GM08714 (cell line): ENCODE data around the gene CLDN7.
A peak's percentile ranks its signal among the peaks of the same experiment; 100 is the strongest.
"Not testable (repeated sequence)": the region's sequence is repeated elsewhere in the genome, so short reads cannot be mapped to it uniquely, and the experiment has no call there.

Experiments
- H3K4me3 ChIP-seq: fragments of 200-500 bp; sonication (Bioruptor generic); 2 replicates; pipeline ENCODE4 v1.5.1; 2014; ENCODE audit warnings: mild to moderate bottlenecking, low read length, inconsistent platforms
- ZNF274 ChIP-seq: IDR thresholded peaks from 2 replicates; pipeline ENCODE4 v1.6.1; 2012; ENCODE audit warnings: mild to moderate bottlenecking, low read depth, low read length

The CLDN7 gene

DNA sequence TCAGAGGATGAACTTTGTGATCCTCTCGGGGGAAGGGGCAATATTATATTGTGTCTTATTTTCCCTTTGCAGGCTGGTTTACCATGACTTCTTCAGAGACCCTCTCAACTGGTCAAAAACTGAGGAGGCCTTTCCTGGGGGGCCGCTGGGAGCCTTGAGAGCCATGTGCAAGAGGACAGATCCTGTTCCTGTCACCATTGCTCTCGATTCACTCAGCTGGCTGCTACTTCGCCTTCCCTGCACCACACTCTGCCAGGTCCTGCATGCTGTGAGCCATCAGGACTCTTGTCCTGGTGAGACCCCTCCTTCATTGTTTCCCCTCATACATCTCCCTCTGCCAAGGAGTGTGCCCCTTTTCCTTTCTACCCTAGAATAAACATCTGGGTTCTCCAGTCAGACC, 7.8 kb downstream of the CLDN7 start:
- no peak overlapping the region for H3K4me3 ChIP-seq

DNA sequence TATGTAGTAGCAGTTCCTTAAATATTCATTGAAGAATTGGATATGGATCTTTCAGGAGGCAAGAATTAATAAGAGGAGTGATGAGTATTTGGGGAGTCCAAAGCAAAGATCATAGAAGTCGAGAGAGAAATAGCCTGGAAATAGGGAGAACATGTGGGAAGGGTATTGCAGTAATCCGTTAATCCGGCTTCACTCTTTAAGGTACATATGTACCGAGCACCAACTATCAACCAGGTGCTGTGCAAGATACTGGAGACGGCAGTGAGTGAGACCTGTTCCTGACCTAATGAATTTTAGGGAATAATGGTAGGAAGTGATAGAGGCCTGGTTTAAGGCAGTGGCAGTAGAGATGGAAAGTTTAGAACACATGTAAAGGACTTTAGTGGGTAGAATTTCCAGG, 9.2 kb downstream of the CLDN7 start:
- no peak for TF ChIP-seq ZNF274
- peak overlapping the region; percentile 74 for H3K4me3 ChIP-seq

More for the DNA sequence above, 7.8 kb downstream of the CLDN7 start:
- TF ChIP-seq ZNF274 = no peak

DNA sequence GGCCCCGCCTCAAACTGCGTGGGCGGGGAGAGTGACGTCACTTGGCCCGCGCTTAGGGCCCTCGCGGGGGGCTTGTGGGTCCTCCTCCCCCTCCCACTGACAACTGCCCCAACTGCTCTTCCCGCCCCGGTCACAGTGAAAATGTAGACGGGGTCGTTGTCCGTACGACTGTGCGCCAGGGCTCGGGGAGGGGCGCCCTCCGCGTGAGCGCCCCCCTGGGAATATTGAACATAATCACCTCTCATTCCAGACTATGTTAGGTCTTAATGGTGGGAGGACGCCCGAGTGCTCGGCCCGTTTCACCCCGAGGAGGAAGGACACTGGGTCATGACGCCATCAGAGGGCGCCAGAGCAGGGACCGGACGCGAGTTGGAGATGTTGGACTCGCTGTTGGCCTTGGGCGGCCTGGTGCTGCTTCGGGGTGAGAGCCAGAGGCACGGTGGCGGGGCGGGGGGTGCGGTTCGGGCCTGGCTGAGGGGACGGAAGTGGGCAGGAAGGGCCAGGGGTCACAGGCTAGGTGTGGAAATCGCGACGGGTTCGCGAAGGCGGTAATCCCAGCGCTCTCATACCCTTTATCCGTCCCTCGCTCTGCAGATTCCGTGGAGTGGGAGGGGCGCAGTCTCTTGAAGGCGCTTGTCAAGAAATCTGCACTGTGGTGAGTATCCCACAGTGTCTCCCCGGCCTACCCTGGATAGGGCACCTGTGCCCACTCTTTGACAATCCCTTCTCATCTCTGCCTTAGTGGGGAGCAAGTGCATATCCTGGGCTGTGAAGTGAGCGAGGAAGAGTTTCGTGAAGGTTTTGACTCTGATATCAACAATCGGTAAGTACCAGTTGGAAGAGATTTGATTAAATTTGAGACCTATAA, 9.9 kb downstream of the CLDN7 start, which contains the start of gene ELP5:
Gene ELP5 (plus strand): TSS at position 40 of the 868 bp plus-strand sequence. CDS start 336 bp downstream, at position 376.
- no peak for TF ChIP-seq ZNF274
- H3K4me3 ChIP-seq = peak within 1 kb of the TSS; percentile 97

DNA sequence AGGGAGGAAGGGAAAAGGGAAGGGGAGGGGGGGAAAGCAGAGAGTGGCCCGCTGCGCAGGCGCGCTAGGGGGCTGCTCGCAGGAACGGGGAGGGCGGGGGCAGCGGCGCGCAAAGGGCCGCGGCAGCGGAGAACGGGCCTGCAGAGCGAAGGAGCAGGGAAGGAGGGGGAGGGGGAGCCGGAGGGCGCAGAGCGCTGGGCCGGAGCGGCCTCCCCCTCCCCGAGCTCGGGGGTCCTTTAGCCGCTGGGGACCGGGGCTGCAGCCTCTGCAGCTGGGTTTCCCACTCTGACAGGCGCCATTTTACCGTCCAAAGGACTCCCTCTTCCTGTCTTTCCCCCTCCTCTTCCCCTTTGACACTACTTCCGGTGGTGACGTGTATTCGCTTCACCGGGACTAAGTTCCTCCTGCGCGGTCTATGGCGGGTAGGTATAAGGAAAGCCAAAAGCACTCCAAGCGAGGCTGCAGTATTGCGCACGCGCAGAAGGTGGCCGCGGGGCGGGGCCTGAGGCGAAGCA, 10.6 kb downstream of the CLDN7 start, which contains the start of gene CTDNEP1:
Gene CTDNEP1 (minus strand): TSS at position 74 of the 515 bp plus-strand sequence. CDS start 438 bp downstream, outside the sequence.
- H3K4me3 ChIP-seq = peak within 1 kb of the TSS; percentile 97
- TF ChIP-seq ZNF274 = no peak

DNA sequence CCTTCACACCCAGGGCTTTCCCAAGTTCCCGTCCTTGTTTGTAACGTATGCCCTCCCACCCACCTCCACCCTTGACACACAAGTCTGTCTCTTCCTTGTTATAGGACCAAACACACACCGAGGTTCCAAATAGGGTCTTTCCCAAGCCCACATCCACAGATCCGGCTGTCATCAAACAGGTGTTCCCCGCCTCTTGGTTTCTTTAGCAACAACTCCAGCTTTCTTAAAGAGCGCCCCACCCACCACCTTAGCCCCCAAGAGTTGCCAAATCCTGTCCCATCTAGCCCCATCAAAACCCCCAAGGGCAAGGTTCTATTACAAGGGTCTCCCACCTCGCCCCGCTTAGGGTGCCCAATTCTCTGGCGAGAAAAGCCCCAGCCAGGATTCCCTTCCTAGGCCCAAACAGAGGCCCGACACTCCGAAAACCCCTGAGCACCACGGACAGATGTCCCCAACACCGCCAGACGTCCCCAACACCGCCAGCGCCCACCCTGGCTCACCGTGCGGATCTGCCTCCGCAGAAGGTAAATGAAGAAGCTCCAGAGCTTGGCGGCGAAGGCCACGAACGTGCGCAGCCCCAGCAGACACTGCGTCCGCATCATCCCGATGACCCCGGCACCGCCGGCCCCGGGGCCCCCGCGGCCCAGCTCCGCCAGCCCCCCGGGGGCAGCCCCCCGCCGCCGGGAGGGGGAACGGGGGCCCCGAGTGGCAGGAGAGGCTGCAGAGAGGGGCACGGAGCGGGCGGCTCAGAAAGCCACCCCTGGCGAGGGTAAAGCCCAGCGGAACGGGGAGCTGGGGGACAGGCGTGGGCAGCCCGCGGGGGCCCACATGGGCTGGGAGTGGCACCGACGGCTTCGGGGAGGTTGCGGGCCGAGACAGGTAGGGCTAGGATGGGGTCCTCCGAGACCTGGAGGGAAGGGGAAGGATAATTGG, 11.3 kb downstream of the CLDN7 start:
- TF ChIP-seq ZNF274 = no peak
- peak overlapping the region; percentile 97 for H3K4me3 ChIP-seq

DNA sequence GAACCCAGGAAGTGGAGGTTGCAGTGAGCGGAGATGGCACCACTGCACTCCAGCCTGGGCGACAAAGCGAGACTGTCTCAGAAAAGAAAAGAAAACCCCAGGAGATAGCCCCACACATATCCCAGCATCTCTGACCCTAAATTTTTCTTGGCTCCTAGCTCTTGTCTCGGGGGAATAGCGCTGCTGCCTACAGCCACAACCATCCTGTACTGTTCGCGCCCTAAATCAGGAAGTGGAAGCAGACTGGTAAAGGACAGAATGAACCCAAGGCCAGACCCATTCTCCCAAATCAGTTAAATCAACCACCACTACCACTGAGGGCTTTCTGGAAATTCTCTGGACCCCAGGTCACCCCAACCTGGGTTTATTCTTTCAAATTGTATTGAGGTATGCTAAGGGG, 12.4 kb downstream of the CLDN7 start:
- peak overlapping the region; percentile 97 for H3K4me3 ChIP-seq
- TF ChIP-seq ZNF274 = no peak

DNA sequence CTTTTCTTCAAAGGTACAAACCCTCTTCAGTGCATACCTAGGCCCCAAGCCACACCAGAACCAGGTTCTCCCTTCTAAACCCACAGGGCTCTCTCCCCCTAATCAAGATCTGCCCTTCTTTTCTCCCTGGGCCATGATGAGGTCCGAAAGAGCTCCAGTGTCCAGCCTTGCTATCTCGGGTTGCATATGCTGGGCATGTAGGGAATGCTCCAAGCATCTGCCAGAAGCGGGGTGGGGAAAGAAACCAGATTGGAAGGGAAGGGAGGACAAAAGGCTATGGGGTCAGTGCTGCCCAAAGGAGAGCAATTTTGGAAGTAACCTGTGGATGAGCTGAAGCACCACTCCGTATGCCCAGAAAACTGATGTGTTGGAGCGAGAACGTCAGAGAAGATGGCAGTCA, 13.1 kb downstream of the CLDN7 start:
- TF ChIP-seq ZNF274 = no peak
- H3K4me3 ChIP-seq = no peak overlapping the region; the same call in 1 of the 2 replicates

DNA sequence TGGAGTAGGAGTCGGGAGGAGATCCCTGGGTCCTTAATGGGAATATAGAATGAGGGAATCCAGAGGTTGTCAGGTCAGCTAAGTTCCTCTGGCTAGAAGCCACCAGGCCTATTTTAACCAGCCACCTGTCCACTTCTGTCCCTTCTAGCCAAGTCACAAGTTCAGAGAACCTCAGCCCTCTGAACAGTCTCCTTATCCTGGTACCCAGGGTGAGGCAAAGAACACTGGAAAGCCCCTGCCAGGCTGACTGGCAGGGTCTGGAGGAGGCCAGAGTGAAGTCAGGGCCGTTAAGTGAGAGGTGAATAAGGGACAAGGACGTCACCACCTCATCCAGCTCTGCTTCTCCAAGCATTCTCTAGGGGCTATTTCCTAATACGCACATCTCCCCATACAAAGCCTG, 13.5 kb downstream of the CLDN7 start:
- no peak overlapping the region for H3K4me3 ChIP-seq
- no peak for TF ChIP-seq ZNF274

DNA sequence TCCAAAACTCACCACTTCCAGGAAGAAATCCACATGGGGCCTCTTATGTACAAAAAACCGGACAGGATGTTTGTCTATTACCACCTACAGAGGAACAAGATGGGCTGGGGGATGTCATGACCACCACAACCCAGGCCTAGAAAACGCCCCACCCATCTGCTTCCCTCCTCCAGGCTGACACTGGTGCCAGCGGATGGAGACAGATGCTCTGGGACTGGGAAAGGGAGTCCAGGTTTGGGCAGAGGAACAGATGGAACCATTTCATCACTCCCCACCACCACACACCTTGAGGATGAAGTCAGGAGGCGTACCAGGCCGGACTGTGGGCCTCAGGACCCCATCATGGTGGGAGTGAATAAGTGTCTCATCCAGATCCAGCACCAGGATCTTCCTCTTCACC, 15.5 kb downstream of the CLDN7 start:
- no peak for TF ChIP-seq ZNF274
- no peak overlapping the region for H3K4me3 ChIP-seq

DNA sequence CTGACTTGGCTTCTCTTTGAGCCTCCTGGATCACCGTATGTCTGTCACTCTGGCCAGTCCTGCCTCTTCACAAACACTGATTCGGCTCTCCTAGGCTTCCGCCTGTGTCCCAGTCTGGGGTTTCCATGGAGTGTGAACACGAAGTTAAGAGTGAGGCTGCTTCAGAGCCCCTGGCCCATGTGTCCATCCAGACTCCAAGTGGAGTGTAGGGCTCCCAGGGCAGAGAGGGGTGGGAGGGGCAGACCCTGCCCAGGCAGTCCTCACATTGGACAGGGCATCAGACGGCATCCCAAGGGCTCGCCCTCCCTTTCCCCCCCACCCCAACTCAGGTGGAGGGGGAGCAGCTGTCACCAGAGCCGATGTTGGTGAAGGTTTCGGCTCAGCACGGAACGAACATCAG, 18.4 kb downstream of the CLDN7 start:
- not testable (repeated sequence) for H3K4me3 ChIP-seq

DNA sequence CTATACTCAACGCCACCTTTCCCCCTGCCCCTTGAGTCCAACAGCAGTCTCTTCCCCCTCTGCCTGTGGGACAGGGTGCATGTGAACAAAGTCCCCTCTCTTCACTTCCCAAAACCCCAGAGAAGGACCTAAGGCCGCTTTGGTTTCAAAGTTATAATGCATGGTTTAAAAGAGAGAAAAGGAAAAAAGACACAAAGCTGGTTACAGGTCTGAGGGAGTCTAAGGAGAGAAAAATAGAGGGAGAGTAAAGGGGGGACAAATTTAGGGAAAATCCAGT, 18.9 kb downstream of the CLDN7 start:
- peak overlapping the region; percentile 89; the same call in 1 of the 2 replicates for H3K4me3 ChIP-seq
- no peak for TF ChIP-seq ZNF274

DNA sequence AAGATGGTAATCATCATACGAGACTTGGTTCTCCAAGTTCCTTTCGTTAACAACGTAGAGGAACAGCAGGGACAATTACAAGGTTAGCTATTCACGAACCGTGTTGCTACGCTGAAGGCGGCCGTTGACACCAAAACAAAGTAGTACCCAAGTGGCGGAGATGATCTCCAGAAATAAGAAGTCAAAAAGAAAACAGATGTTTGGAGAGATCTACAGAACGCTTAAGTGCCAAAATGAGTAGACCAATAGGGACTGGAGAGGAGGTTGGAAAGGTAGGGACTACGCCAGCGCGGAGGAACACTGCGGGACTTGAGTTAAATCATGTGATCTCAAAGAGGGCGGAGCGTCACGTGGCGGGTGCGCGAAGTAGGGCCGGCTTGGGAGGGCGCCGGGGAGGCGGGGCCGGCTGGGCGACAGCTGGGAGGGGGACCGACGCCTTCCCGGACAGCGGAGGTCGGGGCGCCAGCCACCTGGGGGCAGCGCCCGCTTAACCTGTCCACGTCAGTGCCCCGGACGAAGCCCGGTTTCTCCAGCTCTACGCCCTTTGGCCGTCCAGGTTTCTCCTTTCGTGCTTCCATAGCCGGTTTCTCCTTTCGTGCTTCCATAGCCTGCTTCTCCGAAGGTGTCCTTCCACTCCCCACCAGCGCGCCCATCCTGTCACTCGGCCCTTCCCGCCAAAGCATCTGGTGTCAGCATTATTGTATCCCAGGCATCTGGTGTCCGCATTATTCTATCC, 19.4 kb downstream of the CLDN7 start:
- no peak for TF ChIP-seq ZNF274
- peak overlapping the region; percentile 89 for H3K4me3 ChIP-seq

DNA sequence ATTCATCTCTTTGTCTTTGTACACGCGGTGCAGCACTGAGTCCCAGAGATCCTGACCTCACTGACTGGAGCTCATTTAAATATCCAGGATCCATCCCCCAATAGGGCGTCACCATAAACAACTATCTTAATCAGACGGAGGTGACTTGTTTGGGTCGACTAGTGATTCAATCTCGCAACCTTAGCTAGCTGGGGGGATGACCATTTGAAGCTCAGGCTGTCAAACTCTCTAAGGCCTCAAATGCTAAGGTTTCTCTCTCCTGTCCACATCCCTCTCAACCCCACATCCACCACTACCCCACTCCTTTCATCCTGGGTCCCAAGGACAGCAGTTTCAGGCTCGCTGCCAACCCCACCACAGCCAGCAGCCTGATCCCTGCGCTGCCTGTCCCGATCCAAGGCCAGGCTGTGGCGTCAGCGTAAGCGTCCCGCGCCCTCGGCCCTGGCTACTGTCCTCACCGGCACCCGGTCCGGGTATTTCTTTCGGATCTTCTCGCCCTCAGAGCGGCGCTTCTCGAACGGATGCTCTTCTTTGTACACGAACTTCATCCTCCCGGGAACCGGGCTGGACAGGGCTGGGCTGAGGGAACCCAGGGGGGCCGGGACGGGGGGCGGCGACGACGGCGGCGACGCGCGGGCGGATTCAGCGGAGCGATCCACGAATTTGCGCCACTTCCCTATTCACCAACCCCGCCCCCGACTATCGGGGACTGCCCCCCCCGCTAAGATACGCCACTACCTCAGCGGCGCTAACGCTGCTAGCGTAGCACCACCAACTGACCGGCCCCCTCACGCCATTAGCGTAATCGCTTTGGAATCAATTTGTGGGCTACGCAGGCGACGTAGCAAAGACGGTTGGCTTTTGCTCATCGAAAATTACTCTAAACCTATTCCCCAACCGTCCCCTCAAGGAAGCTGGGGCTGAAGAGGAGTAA, 20.2 kb downstream of the CLDN7 start, which contains the start of gene GABARAP:
Gene GABARAP (minus strand): TSS at position 667 of the 934 bp plus-strand sequence. CDS start 119 bp downstream, at position 548.
- no peak for TF ChIP-seq ZNF274

More for the DNA sequence above, 20.2 kb downstream of the CLDN7 start, which contains the start of gene GABARAP:
- peak within 1 kb of the TSS; percentile 89 for H3K4me3 ChIP-seq
